GM18909 (cell line): ENCODE data around the gene PET100.

Experiments
- ATAC-seq: cut with Tn5 transposase; IDR thresholded peaks from one replicate; pipeline ENCODE4 v1.9.1; 2021; ENCODE audit warnings: mild to moderate bottlenecking; ENCODE audit not compliant: unreplicated experiment, poor library complexity

PET100 gene

GRCh38 chr19:7611541-7612279 is 17.9 kb upstream of the PET100 start:
- no peak for ATAC-seq

GRCh38 chr19:7612282-7613274 is 17.0 kb upstream of the PET100 start:
- ATAC-seq: no peak

GRCh38 chr19:7614859-7615741 is 14.5 kb upstream of the PET100 start:
- ATAC-seq: no peak

- ATAC-seq: no peak
These were observed 12.4 kb upstream of the PET100 start for GRCh38 chr19:7617172-7617571.

- no peak for ATAC-seq
These were observed 11.9 kb upstream of the PET100 start for GRCh38 chr19:7617735-7618134.

GRCh38 chr19:7618348-7618747 is 11.2 kb upstream of the PET100 start:
- no peak for ATAC-seq

- ATAC-seq: no peak
These were observed 10.7 kb upstream of the PET100 start for GRCh38 chr19:7618771-7619510.

- ATAC-seq: no peak
These were observed 9.7 kb upstream of the PET100 start for GRCh38 chr19:7619671-7620441.

GRCh38 chr19:7620442-7621412 is 8.9 kb upstream of the PET100 start:
- no peak for ATAC-seq

- no peak for ATAC-seq
These were observed 6.5 kb upstream of the PET100 start for GRCh38 chr19:7622933-7623685.

GRCh38 chr19:7623725-7624603 is 5.6 kb upstream of the PET100 start:
- no peak for ATAC-seq

- no peak for ATAC-seq
These were observed 4.8 kb upstream of the PET100 start for GRCh38 chr19:7624810-7625209.

GRCh38 chr19:7625763-7626372 is 3.7 kb upstream of the PET100 start:
- ATAC-seq: no peak

- no peak for ATAC-seq
These were observed 2.4 kb upstream of the PET100 start for GRCh38 chr19:7627166-7627565.

- no peak for ATAC-seq
These were observed 843 bp upstream of the PET100 start for GRCh38 chr19:7628589-7629311.
